NCI-H2081 (cell line): ENCODE data around the gene ECE1.

Source experiments
- DNase-seq, 2 experiments: peaks; one replicate each; lab custom pipeline; 2025; lab: John Stamatoyannopoulos, UW

Gene ECE1

DNA sequence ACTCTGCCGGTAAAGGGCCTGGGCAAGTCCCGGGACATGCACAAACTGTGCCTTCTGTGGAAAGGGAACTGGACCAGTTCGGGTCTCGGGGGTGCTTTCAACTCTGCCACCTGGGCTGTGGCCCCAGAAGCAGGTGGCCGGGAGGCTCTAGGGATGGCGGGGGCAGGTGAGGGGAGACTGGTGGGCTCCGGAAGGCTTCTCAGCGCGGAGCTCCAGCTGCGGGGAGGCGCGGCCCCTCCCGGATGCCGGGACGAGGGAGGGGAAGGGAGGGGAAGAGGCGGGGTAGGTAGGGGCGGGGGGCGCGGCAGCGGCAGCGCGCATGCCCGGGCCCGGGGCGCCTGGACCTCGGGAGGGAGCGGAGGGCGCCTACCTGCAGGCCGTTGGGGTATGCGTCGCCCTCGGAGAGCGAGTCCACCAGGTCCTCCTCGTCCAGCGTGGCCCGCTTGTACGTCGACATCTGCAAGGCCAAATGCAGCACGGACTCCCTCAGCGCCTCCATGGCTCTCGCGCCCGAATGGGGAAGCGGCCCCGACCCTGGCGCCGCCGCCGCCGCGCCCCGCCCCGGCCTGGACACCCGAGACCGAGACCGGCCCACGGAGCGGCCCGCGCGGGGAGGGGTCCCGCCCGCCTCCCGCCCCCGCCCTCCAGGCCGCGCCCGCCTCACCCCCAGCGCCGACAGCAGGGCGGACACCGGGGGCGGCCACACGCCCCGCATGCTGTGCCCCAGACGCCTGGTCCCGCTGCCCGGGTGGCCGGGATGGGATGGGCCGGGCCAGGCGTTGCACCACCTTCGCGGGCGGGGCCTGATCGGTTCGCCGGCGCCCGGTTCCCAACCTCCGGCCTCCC lies at the start of gene ECE1:
ECE1 (minus strand) TSS at position 764 of the 846 bp plus-strand sequence; CDS start at position 715, 49 bp downstream.
- peak in 1 of 2 experiments; percentile 45 for DNase-seq

DNA sequence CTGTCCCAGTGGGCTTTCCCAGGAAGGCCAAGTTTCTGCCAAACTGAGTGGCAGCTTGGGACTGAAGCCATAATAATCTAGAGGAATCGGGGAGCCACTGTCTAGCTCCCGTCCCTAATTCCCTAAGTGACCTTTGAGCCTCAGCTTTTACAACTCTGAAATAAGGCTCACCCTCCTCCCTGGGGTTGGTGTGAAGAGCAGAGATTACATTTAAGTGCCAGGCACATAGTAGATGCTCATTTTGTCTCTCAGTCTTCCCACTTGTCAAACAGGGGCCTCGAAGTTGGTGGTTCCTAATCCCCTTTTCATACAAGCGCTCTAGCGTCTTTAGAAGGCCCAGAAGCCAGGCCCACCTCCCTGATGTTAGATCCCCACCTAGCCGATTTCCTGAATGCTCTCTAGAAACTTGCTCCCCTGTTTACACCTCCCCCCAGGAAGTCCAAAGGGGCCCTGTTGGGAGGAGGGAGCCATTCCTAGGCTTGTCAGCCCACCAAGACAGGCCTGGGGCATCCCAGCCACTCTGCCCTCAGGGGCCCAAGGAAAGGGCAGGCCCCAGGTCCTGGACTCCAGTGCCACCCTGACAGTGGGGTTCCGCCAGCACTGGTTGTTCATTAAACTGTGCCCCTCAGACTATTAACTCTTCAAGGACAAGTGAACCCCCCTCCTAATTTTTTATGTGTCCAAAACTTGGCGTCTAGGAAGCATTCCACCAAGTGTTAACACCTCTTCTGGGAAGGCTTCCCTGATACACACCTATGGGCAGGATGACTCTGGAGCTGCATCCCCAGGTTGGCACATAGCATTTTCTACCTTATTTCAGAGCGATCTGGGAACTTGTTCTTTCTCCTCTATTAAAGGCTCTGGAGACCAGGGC lies 49.3 kb upstream of the ECE1 start:
- DNase-seq: no peak

DNA sequence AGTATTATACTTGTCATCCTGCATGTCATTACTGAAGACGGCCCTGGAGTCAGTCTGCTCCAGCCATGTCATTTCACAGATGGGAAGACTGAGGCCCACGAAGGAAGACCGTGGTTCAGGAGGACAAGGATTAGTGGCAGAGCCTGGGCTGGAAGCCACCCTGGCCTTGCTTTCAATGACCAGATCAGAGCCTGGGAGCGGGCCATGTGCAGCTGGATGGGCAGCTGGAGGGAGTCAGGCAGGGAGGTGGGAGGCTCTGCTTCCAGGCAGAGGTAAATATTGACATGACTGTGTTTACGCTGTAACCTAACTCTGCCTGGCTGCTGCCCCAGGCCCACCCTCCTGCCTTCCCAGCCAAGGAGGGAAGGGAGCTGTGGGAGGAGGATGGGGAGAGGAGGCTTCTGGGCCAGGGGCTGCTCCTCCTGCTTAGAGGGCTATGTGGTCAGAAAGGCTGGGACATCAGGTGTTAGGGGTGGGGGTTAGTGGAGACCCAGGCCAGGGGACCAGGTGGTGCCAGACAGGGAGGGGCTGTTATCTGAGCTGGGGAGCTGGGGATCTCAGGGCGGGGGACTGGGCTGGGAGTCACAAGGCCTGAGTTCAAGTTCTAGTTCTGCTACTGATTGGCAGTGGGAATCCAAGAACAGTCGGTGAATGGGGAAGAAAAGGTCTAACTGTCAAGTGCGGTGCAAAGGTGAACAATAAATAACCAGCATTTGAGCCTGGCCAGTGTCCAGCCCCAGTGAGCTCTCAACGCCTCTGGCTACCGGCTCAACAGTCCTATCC lies 48.5 kb upstream of the ECE1 start:
- DNase-seq: peak; percentile 90 to 93

DNA sequence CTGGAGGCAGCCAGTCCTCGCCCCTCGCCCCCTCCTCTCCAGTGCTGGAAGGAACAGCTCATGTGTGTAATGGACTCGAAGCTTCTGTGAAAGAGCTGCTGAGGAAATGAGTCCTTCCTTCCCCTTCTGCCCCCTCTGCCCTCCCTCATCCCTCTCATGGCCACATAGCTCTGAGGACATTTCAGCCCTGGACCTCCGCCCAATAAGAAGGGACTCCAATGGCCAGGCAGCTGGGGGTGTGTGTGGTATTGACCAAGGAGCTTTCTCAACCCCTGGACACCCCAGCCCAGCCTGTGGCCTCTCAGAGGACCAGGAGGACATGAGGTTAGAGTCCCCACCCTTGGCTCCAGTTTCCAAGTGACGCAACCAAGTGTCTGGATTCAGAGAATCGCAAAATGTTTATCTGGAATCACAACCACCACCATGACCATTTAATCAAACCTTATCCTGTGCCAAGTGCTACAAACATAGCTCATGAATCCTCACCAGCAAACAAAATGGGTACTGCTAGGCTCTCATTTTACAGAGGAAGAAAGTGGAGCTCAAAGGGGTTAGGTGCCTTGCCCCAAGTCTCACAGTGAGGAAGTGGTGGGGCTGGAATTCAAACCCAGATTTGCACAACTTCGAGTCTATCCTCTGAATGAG lies 47.8 kb upstream of the ECE1 start:
- DNase-seq: peak in 1 of 2 experiments; percentile 39

DNA sequence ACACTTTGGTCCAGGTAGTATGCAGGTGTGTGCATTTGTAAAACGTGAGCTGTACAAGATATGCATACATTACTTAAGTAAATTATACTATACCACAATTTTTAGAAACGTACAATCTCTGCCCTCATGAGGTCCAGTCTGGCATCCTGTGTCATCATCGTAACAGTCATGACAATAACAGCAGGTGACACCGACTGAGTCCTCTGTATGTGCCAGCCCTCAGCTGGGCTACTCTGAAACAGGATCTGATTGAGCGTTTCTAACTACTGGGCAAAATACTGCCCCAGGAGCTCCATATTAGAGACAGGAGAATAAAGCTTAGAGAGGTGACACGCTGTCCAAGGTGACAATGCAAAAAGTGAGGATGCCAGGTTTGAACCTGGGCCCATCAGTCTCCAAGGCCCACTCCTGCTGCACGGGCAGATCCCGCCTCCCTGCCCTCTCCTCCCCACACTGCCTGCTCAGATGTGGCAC lies 47.2 kb upstream of the ECE1 start:
- peak; percentile 50 to 67 for DNase-seq

DNA sequence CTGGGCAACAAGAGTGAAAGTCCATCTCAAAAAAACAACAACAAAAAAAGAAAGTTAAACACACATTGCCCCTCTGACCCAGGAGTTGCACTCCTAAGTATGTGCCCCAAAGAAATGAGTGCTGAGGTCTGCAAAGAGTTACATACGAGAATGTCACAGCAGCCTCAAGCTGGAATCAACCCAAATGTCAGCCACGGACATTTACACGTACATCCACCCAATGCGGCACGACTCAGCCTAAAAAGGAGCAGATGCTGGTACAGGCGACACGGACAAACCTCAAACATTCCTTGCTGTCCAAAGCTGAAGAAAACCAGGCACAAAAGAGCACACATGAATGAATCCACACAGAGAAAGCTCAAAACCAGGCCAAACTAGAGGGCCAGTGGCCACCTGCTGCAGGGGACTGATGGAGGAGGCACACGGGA lies 46.8 kb upstream of the ECE1 start:
- no peak for DNase-seq

DNA sequence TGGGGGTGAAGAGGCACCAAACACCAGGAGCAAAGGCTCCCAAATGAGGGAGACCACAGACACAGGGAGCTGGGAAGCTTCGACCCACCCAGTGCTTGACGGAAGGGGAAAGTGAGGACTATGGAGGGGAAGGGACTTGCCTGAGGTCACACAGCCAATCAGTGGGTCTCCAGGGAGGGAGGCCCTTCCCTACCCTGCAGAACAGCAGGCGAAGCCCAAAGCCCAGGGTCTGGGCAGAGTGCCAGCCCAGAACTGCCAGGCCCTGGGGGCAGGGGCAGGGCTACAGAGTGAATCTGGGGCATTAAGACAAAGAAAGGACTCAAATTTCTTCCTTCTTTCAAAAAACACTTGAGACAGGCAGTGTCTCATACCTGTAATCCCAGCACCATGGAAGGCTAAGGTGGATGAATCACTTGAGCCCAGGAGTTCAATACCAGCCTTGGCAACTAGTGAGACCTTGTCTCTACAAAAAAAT lies 45.5 kb upstream of the ECE1 start:
- DNase-seq: peak; percentile 56 to 77

DNA sequence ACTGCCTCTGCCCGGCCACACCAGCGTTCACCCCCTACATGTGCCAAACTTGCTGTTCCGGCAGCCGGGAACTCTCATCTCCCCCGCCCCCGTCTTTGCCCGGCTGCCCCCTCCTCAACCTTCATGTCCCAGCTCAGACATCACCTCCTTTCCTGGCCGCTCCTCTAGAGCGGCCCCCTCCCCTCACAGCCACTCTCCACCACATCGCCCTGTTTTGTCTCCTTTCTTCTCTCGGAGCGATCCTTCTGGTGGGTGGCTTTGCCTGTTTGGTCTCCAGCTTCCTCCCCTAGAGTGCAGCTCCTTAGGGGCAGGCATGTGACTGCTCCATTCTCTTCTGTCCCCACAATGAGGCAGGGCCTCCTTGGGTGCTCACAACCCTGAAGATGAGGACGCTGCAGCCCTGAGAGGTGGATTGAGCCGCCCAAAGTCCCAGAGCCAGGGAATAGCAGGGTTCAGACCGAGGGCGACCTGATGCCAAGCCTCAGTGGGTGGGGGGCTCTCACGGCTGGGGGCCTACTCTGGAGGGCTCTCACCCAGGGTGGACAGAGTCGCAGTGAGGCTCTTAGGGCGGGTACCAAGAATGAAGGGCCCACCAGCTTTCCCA lies 44.9 kb upstream of the ECE1 start:
- DNase-seq: no peak

DNA sequence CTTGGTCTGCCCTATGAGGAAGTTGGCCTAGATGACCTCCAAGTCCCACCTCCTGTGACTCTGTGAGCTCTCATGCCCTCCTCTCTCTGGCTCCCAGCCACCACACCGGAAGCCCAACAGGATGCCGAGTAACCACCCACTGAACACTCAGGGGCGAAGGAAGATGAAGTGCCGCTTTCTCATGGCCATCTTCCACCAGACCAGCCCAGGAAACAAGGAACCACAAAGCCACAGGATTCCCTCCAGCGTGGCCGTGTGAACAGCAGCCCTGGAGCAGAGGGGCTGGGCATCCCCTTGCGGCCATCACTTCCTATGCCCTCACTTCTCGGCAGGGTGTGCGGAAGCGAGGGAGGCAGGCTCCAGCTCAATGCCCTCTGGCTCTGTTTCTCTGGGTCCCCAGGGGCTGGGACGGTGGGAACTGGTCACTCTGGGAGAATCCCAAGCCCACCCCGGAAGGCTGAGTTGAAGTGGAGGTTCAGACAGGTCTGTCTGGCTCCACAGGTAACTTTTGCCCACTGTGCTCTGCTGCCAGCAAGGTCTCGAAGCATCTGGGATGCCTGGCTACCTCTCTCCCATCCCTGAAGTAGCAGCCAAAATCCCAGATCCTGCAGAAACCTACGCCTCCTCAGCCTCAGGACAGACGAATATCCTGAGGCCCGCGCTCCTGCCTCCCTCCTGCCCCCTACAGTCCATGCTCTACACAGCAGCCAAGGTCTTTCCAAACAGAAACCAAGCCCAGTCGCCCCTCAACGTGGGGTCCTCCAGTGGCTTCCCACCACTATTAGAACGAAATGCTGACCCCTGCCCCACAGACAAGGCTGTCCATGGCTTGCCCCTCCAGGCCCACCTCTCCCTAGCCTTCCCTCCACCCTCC lies 44.2 kb upstream of the ECE1 start:
- no peak for DNase-seq

DNA sequence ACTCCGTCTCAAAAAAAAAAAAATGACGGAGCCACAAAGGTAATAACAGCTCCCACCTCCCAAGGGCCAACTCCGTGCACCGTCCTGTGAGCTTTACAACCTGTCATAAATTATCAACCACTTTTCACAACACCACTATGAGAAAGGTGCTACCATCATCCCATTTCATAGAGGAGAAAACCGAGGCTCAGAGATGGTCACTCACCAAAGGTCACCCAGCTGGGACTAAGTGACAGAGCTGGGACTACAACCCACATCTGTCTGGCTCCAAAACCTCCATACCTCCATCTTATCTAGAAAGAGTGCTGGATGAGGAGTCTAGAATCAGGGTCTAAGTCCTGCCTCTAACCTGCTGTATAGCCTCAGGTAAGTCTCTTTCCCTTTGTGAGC lies 43.6 kb upstream of the ECE1 start:
- no peak for DNase-seq

DNA sequence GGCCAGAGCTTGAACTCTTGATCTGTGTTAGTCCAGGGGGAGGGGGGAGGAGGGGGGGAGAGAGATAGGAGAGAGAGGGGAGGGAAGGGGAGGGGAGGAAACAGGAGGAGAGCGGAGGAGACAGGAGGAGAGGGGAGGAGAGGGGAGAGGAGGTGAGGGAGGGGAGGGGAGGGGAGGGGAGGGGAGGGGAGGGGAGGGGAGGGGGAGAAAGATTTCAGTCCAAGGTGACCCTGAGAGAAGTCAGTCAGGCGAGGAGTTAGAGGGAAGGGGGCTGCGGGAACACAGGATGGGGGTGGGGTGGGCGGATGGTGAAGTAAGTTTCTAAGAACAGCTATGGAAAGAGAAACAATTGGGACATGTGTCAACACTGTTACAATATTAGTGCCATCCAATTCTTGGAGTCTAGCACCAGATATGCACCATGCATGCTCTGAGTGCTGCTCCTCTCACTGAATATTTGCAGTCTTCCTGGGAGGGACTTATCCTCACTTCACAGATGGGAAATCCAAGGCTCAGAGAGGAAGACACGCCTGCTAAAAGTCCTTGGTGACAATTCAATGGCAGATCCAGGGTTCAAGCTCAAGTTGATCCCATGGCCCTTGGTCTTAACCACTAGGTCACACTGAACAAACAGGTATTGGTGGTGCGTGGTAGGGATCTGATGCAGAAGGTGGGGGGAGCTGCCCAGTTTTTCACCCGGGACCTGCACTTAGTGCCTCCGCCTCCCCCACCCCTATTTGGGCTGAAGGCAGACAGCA lies 42.5 kb upstream of the ECE1 start:
- DNase-seq: no peak

DNA sequence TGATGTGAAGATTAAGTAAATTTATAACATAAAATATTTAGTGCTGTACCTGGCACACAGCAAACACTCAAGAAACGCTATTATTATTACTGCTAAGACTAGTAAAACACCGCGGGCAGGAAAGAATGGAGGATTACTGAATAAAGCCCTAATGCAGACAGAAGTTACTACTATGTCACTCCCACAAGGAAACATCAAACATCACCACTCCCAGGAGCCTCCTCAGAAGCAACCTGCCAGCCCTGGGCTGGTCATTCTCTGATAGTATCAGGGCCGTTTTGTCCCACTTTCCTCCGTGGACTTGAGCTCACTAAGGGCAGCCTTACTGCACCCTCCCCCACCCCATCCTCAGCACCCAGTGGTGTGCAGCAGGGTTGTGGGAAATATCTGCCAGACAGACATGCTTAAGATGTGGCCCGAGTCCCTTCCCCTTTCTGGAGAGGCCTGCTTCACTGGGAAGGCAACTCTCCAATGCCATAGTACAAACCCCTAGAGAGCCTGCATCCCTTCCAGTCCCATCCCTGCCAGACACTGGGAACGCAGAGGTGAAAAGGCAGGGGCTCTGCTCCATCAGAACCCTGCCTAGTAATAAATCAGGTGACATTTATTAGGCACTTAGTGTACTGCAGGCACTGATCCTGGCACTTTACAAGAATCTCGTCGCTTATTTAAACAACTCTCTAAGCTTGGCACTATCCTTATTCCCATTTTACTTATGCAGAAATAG lies 41.7 kb upstream of the ECE1 start:
- DNase-seq: no peak

DNA sequence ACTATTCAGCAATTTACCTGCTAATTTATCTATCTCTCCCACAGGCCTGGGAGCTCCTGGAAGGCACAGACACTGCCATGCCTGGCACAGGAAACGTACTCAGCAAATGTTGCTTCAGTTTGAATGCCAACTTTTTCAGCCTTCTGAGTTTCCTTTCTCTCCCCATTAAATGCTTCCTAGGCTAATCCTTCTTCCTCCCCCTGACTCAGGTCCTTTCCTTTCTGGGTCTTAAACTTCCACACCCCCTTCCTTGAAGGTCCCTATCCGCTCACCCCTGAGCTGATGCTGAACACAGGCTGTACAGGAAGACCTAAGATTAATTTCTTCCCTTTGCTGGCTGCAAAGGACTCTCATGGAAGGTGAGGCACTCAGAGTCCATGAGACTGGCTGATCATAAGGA lies 40.3 kb upstream of the ECE1 start:
- DNase-seq: no peak

DNA sequence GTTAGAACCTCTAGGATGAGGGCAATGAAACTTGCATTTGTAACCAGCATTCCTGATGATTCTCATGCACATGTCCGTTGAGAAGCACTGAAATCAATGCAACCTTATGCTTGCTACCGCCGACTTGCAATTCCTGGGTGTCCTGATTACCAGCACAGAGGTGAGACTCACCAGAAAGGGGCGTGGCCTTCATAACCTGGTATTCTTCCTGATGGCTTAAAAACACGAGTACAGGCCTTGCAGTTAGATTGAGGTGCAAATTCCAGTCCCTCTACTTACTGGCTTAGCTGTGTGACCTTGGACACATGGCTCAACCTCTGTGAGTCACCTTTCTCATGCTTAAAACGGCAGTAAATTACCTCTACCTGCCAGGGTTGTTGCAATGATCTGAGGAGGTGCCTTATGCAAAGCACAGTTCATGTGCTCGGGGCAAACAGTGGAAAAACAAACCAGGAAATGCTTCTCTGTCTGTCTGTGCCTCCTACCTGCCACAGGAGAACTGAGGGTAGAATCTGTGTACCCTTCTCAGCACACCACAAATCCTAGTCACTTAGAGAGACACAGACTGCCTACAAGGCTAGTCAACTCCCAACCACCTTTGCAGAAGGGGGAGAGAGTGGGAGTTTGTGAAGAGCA lies 39.1 kb upstream of the ECE1 start:
- DNase-seq: no peak

DNA sequence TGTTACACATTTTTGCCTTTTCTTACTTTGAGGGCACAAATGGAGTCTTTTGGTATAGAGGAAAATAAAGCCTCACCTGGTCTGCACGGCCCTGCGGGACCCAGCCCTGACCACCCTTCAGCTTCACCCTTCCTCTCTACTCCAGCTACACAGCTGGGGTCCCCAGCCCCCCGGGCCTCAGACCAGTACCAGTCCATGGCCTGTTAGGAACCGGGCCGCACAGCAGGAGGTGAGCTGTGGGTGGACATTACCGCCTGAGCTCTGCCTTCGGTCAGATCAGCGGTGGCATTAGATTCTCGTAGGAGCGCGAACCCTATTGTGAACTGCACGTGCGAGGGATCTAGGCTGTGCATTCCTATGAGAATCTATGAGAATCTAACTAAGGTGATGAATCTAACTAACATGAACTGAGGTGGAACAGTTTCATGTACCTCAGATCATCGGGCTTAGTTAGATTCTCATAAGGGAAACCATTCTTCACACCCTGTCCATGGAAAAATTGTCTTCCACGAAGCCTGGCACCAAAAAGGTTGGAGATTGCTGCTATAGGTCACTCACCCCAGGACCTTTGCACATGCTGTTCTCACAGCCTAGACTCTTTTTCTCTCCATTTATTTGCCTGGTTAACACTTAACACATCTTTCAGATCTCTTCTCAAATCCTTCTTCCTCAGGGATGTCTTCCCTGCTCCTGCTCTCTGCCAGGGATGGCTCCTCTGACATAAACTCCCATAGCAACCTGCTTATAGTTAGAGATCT lies 37.5 kb upstream of the ECE1 start:
- DNase-seq: no peak

DNA sequence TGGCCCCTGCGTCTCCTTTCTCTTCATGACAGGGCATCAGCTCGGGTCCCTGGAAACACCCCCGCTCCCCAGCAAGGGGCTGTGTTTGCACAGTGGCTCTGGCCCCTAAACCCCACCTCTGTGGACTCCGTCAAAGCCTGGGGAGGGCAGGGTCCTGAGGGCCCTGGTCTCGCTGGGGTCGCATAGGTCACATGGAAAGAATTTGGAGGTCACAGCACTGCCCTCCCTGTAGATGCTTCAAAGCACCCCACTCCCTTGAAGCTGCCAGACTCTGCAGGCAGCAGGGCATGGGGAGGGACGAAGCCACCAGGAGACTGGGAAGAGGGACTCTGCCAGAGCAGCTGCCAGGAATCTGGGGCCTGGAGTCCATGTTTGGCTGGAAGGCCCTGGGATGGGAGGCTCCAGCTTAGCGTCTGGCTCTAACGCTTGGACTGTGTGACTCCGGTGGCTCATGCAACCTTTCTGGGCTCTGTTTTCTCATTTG lies 36.6 kb upstream of the ECE1 start:
- no peak for DNase-seq

DNA sequence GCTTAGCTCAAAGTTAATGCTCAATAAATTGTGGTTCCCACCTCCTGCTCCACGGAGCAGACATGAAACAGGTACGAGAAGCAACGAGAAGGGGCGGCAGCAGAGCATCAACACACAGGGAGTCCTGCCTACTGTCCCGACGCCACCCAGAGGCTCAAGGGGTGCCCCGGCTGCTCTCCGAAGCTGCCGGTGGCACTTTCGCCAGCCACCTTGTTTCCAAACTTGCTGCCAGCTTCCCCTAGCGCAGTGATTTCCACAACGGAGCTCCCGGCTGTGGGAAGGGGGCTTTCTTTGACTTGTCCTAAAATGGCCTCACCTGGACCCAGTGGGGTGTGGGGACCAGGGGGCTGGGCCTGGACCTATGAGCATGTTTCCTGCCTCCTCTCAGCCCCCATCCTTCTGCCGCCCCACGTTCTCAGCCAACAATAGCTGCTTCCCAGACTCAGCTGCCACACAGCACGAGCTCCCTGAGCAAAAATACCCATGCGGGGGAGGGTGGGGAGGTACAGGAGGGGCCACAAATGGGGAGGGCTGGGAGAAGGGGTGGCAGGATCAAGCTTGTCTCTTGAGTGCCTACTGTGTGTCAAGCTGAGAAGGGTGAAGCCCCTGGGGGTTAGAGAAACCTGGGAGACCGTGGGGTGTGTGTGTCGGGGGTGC lies 35.6 kb upstream of the ECE1 start:
- no peak for DNase-seq
